ENCODE measurements around the gene POLRMT.

DNA sequence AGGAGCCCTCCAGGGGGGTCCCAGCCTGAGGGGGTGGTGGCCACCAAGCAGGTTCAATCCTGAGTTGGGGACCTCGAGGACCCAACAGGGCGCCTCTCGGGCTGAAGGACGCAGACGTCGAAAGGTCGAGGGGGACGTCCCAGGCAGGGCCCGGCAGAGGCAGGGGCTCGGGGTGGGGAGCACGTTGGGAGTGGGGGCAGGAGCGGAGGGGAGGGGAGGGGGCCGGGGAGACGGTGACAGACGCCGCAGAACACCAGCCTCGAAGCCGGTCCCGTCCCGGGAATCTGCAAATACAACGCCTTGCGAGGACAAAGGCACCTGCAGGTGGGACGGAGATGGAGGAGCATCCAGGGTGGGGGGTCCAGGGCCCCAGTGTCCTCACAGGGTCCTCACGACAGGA lies 10.4 kb upstream of the POLRMT start:
- TF ChIP-seq, protein P1, sequence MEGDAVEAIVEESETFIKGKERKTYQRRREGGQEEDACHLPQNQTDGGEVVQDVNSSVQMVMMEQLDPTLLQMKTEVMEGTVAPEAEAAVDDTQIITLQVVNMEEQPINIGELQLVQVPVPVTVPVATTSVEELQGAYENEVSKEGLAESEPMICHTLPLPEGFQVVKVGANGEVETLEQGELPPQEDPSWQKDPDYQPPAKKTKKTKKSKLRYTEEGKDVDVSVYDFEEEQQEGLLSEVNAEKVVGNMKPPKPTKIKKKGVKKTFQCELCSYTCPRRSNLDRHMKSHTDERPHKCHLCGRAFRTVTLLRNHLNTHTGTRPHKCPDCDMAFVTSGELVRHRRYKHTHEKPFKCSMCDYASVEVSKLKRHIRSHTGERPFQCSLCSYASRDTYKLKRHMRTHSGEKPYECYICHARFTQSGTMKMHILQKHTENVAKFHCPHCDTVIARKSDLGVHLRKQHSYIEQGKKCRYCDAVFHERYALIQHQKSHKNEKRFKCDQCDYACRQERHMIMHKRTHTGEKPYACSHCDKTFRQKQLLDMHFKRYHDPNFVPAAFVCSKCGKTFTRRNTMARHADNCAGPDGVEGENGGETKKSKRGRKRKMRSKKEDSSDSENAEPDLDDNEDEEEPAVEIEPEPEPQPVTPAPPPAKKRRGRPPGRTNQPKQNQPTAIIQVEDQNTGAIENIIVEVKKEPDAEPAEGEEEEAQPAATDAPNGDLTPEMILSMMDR (IDR thresholded peaks at IDR 0.05) = no peak
- no peak for TF ChIP-seq POLR2A (IDR thresholded peaks at IDR 0.05)
